Trophoblast cell (in vitro differentiated cells and primary cell): ENCODE data around the gene TTLL10. TPM values are rescaled to one million over a fixed set of nuclear protein-coding genes. Genes with fewer than 3 reads are reported as not detected.

Source experiments
- DNase-seq, 2 donors: peaks; one replicate each; pipeline ENCODE4 v3.0.0-alpha.2; 2016
- H2AFZ ChIP-seq: 2 replicates; pipeline ENCODE4 v1.6.1; 2013; ENCODE audit warnings: low read length, moderate library complexity, mild to moderate bottlenecking; ENCODE audit not compliant: insufficient read depth, poor library complexity
- H2AK5ac ChIP-seq: 2 replicates; pipeline ENCODE4 v1.6.1; 2013; ENCODE audit warnings: mild to moderate bottlenecking, low read length
- H2BK120ac ChIP-seq: 2 replicates; pipeline ENCODE4 v1.6.1; 2013; ENCODE audit warnings: low read length, mild to moderate bottlenecking, moderate library complexity; ENCODE audit not compliant: insufficient read depth, poor library complexity
- H2BK12ac ChIP-seq: 2 replicates; pipeline ENCODE4 v1.6.1; 2013; ENCODE audit warnings: mild to moderate bottlenecking, low read length, moderate library complexity
- H2BK5ac ChIP-seq: 2 replicates; pipeline ENCODE4 v1.6.1; 2013; ENCODE audit warnings: low read length, low read depth, moderate library complexity, mild to moderate bottlenecking; ENCODE audit not compliant: poor library complexity
- H3K14ac ChIP-seq: 2 replicates; pipeline ENCODE4 v1.6.1; 2013; ENCODE audit warnings: mild to moderate bottlenecking, low read length
- H3K18ac ChIP-seq: 2 replicates; pipeline ENCODE4 v1.6.1; 2013; ENCODE audit warnings: mild to moderate bottlenecking, low read length
- H3K23ac ChIP-seq: 2 replicates; pipeline ENCODE4 v1.6.1; 2013; ENCODE audit warnings: low read length
- H3K27ac ChIP-seq: 2 replicates; pipeline ENCODE4 v1.5.1; 2013; ENCODE audit warnings: low read depth, mild to moderate bottlenecking, inconsistent platforms, low read length, moderate library complexity
- H3K27me3 ChIP-seq: 2 replicates; pipeline ENCODE4 v1.6.1; 2013; ENCODE audit warnings: inconsistent platforms, mild to moderate bottlenecking, low read length, moderate library complexity; ENCODE audit not compliant: insufficient read depth
- H3K36me3 ChIP-seq, 2 experiments: 1 replicate in 1 of 2; 2 replicates in 1 of 2; pipeline ENCODE4 v1.6.1; 2013; ENCODE audit warnings: low read length in 2 of 2, mild to moderate bottlenecking in 2 of 2, moderate library complexity in 1 of 2; ENCODE audit not compliant: insufficient read depth in 2 of 2, control insufficient read depth in 1 of 2
- H3K4ac ChIP-seq: 2 replicates; pipeline ENCODE4 v1.6.1; 2013; ENCODE audit warnings: low read depth, mild to moderate bottlenecking, low read length, moderate library complexity
- H3K4me1 ChIP-seq, 2 experiments: 1 replicate in 1 of 2; 2 replicates in 1 of 2; pipeline ENCODE4 v1.6.1; 2013; ENCODE audit warnings: low read length in 2 of 2, mild to moderate bottlenecking in 2 of 2, moderate library complexity in 1 of 2; ENCODE audit not compliant: insufficient read depth in 2 of 2, control insufficient read depth in 1 of 2
- H3K4me2 ChIP-seq: 2 replicates; pipeline ENCODE4 v1.6.1; 2013; ENCODE audit warnings: inconsistent platforms, mild to moderate bottlenecking, low read length, moderate library complexity
- H3K4me3 ChIP-seq: 2 replicates; pipeline ENCODE4 v1.5.1; 2013; ENCODE audit warnings: mild to moderate bottlenecking, low read depth, low read length, inconsistent platforms
- H3K79me1 ChIP-seq: one replicate; pipeline ENCODE4 v1.6.1; 2013; ENCODE audit warnings: low read length
- H3K79me2 ChIP-seq: 2 replicates; pipeline ENCODE4 v1.6.1; 2013; ENCODE audit warnings: low read length, mild to moderate bottlenecking; ENCODE audit not compliant: control insufficient read depth, insufficient read depth, poor library complexity
- H3K9ac ChIP-seq: 2 replicates; pipeline ENCODE4 v1.6.1; 2013; ENCODE audit warnings: mild to moderate bottlenecking, low read length
- H3K9me3 ChIP-seq: 2 replicates; pipeline ENCODE4 v1.6.1; 2013; ENCODE audit warnings: low read depth, mild to moderate bottlenecking, control low read depth, inconsistent platforms, low read length; ENCODE audit not compliant: insufficient read depth
- H4K12ac ChIP-seq: 2 replicates; pipeline ENCODE4 v1.6.1; 2013; ENCODE audit warnings: low read depth, mild to moderate bottlenecking, low read length, moderate library complexity
- H4K8ac ChIP-seq: 2 replicates; pipeline ENCODE4 v1.6.1; 2013; ENCODE audit warnings: low read depth, mild to moderate bottlenecking, low read length, moderate library complexity
- H4K91ac ChIP-seq: one replicate; pipeline ENCODE4 v1.6.1; 2013; ENCODE audit warnings: low read depth, mild to moderate bottlenecking, low read length, moderate library complexity
- WGBS: extraction: QIAGEN DNeasy Blood & Tissue Kit; methylation state at CpG from one replicate; pipeline ENCODE4 v1.1.7; 2013; ENCODE audit warnings: missing lambda C conversion rate; ENCODE audit not compliant: insufficient read length, insufficient coverage; ENCODE audit errors: extremely low coverage; 5-methylcytosine and 5-hydroxymethylcytosine counted together
- polyA plus RNA-seq: library from polyadenylated mRNA; stranded (reverse); fragments of 200-250 nt; gene quantifications from 2 replicates; pipeline ENCODE4 v1.2.3, GENCODE V29; 2013

Gene TTLL10, protein sequence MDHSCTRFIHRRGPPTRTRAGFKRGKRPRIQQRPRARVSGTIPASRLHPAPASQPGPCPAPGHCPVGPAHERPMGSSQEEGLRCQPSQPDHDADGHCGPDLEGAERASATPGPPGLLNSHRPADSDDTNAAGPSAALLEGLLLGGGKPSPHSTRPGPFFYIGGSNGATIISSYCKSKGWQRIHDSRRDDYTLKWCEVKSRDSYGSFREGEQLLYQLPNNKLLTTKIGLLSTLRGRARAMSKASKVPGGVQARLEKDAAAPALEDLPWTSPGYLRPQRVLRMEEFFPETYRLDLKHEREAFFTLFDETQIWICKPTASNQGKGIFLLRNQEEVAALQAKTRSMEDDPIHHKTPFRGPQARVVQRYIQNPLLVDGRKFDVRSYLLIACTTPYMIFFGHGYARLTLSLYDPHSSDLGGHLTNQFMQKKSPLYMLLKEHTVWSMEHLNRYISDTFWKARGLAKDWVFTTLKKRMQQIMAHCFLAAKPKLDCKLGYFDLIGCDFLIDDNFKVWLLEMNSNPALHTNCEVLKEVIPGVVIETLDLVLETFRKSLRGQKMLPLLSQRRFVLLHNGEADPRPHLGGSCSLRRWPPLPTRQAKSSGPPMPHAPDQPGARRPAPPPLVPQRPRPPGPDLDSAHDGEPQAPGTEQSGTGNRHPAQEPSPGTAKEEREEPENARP
- not detected in 2 replicates for polyA plus RNA-seq

DNA sequence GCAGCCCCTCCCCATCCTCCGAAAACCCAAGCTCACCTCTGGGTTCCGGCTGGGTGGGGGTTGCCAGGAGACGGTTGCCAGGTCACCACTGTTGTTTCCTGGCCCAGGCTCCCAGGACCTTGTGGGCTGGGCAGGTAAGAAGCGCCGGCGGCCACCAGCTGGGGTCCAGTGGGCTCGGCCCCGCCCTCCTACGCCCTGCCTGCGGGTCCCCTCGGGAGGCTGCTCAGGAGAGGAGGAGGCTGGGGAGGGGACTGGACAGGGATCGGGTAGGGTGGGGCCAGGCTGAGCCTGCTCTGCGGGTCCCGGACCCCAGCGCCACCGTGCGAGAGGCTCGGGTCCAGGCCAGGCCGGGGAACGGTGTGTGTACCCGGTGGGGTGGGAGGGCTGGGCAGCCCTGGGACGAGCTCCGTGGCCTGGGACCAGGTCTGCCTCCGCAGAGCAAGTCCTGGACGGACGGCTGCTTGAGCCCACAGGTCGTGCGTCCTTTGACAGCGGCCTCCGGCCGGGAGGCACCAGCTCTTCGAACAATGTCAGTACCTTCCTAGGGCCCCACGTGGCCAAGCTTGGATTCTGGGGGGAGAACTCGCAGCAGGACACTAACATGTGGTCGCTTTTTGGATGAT is at the start of gene TTLL10:
TSS of gene TTLL10 (plus strand) at position 88 of the 623 bp plus-strand sequence. CDS start 5,336 bp downstream, outside the sequence.
- no CpG with 5 or more reads among the region's 35 CpGs for WGBS
- no peak within 1 kb of the TSS for H2BK120ac ChIP-seq
- H2AK5ac ChIP-seq, result no peak within 1 kb of the TSS
- no peak for DNase-seq
- H3K4ac ChIP-seq, result no peak within 1 kb of the TSS
- no peak within 1 kb of the TSS for H3K27ac ChIP-seq
- no peaks in the 10 kb centered on the region for H3K79me2 ChIP-seq
- H2AFZ ChIP-seq, result no peak within 1 kb of the TSS
- H2BK5ac ChIP-seq, result no peak within 1 kb of the TSS
- H4K91ac ChIP-seq, result no peak within 1 kb of the TSS
- H3K4me3 ChIP-seq, result no peak within 1 kb of the TSS
- H3K27me3 ChIP-seq, result no peaks in the 10 kb centered on the region
- H3K23ac ChIP-seq, result no peak within 1 kb of the TSS
- peaks cover 7% of the 10 kb centered on the region for H3K9me3 ChIP-seq
- no peaks in the 10 kb centered on the region for H3K36me3 ChIP-seq
- no peak within 1 kb of the TSS for H3K18ac ChIP-seq
- H3K79me1 ChIP-seq, result no peaks in the 10 kb centered on the region
- H3K4me1 ChIP-seq, result peaks cover 2 to 6% of the 10 kb centered on the region in 2 experiments
- H4K12ac ChIP-seq, result no peak within 1 kb of the TSS
- no peak within 1 kb of the TSS for H4K8ac ChIP-seq
- H2BK12ac ChIP-seq, result no peak within 1 kb of the TSS
- no peak within 1 kb of the TSS for H3K14ac ChIP-seq
- H3K4me2 ChIP-seq, result no peak within 1 kb of the TSS
- H3K9ac ChIP-seq, result no peak within 1 kb of the TSS

DNA sequence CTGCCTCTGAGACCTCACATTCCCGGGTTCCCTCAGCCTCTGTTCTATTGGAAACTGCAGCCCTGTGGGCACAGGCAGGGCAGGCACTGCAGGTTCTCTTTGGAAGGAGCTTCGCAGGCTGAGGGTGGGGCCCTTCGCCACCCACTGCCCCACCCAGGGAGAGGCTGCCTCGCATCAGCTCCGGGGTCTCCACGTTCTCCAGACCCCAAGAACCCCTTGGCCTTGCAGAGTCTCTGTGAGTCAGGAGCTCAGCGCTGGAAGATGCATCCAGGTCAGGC is 49.2 kb upstream of the TTLL10 start:
- Histone ChIP-seq H3K9me3 (peaks cover 17% of the 10 kb centered on the region), H2AK5ac (no peak overlapping the region), H4K8ac (no peak overlapping the region), H3K4me1 (peaks cover 5 to 12% of the 10 kb centered on the region in 2 experiments), H4K91ac (no peak overlapping the region), H3K4me3 (no peak overlapping the region), H2BK12ac (no peak overlapping the region), H3K4ac (no peak overlapping the region), H3K9ac (no peak overlapping the region), H4K12ac (no peak overlapping the region), H3K18ac (no peak overlapping the region), H3K14ac (no peak overlapping the region), H2BK5ac (no peak overlapping the region), H2BK120ac (no peak overlapping the region), H3K36me3 (no peaks in the 10 kb centered on the region), H3K79me2 (no peaks in the 10 kb centered on the region), H3K23ac (no peak overlapping the region), H3K27me3 (no peaks in the 10 kb centered on the region), H2AFZ (no peak overlapping the region), H3K79me1 (no peaks in the 10 kb centered on the region), H3K4me2 (no peak overlapping the region), H3K27ac (no peak overlapping the region)
- no peak for DNase-seq
- no CpG with 5 or more reads among the region's 7 CpGs for WGBS

DNA sequence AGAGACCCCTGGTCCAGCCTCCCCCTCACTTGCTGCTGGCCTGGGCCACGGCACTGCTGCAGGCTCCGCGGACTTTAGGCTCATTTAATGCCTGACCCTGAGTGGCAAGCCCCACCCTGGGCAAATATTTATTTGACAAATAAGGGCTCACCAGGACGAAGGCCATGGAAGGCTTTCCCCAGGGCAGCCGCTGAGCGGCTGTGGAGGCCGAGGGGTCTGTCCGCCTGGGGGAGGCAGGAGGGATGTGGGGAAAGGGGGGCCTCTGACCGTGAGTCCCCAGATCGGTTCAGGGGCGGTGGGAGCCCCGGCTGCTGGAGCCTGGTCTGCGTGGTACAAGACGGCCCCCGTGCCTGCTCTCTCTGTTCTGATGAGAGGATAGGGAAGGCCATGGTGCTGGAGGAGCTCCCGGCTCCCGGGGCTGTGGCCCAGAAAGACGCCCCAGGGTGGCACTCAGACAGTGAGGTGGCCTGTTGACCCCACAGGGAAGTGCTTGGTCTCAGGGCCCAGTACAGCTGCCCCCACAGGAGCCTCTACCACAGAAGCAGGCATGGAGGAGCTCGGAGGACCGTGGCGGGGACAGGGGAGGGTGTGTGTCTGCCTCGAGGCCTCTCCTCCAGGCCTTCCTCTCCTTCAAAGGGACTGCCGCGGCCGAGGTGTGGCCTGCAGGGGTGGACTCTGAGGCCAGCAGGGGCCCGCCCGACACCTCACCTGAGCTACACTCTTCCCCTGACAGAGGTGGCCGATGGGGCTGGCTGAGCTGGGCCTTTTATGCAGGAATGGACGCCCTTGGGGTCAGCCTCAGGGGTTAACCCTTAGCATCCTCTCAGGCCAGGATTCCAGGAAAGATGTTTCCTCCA is 48.7 kb upstream of the TTLL10 start:
- Histone ChIP-seq H2BK12ac (no peak overlapping the region), H3K9me3 (peaks cover 18% of the 10 kb centered on the region), H4K12ac (no peak overlapping the region), H3K79me1 (no peaks in the 10 kb centered on the region), H2AFZ (no peak overlapping the region), H3K4me2 (no peak overlapping the region), H3K4ac (no peak overlapping the region), H3K23ac (no peak overlapping the region), H4K91ac (no peak overlapping the region), H4K8ac (no peak overlapping the region), H2BK120ac (no peak overlapping the region), H2BK5ac (no peak overlapping the region), H3K79me2 (no peaks in the 10 kb centered on the region), H2AK5ac (no peak overlapping the region), H3K14ac (no peak overlapping the region), H3K27me3 (no peaks in the 10 kb centered on the region), H3K27ac (no peak overlapping the region), H3K4me3 (no peak overlapping the region), H3K18ac (no peak overlapping the region), H3K4me1 (peaks cover 5 to 12% of the 10 kb centered on the region in 2 experiments), H3K36me3 (no peaks in the 10 kb centered on the region), H3K9ac (no peak overlapping the region)
- peak; percentile 91 to 94 for DNase-seq
- WGBS, result no CpG with 5 or more reads among the region's 29 CpGs

DNA sequence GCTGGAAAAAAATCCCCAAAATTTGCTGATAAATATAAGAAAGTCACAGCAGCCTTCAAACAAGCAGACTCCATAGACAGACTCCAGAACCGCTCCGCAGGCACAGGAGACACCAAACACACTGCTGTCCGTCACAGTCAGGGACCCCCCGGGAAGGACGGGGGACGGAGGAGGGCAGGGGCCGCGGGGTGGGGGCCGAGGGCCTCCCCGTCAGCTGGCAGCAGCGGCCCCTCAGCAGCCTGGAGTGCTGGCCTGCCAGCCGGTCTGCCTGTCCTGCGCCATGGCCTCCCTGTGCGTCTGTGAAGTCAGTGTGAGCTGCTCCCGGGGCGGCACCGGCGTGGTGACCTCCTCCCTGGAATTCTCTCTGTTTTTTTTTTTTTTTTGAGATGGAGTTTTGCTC is 47.7 kb upstream of the TTLL10 start:
- no peak overlapping the region for H3K9ac ChIP-seq
- no peak overlapping the region for H2AK5ac ChIP-seq
- no peak overlapping the region for H3K14ac ChIP-seq
- peaks cover 21% of the 10 kb centered on the region for H3K9me3 ChIP-seq
- DNase-seq, result peak in 1 of 2 donors; percentile 40
- no peaks in the 10 kb centered on the region for H3K79me2 ChIP-seq
- H2BK5ac ChIP-seq, result no peak overlapping the region
- H2BK12ac ChIP-seq, result no peak overlapping the region
- no peaks in the 10 kb centered on the region for H3K27me3 ChIP-seq
- no peak overlapping the region for H3K4ac ChIP-seq
- no peak overlapping the region for H2AFZ ChIP-seq
- H3K18ac ChIP-seq, result no peak overlapping the region
- H3K4me2 ChIP-seq, result no peak overlapping the region
- no peak overlapping the region for H2BK120ac ChIP-seq
- H4K12ac ChIP-seq, result no peak overlapping the region
- H3K23ac ChIP-seq, result no peak overlapping the region
- WGBS, result no CpG with 5 or more reads among the region's 18 CpGs
- no peak overlapping the region for H4K8ac ChIP-seq
- no peak overlapping the region for H4K91ac ChIP-seq
- H3K79me1 ChIP-seq, result no peaks in the 10 kb centered on the region
- H3K27ac ChIP-seq, result no peak overlapping the region
- no peaks in the 10 kb centered on the region for H3K36me3 ChIP-seq
- H3K4me1 ChIP-seq, result peaks cover 5 to 12% of the 10 kb centered on the region in 2 experiments
- no peak overlapping the region for H3K4me3 ChIP-seq
